ENCODE results near the gene FHOD3.

Gene FHOD3

DNA sequence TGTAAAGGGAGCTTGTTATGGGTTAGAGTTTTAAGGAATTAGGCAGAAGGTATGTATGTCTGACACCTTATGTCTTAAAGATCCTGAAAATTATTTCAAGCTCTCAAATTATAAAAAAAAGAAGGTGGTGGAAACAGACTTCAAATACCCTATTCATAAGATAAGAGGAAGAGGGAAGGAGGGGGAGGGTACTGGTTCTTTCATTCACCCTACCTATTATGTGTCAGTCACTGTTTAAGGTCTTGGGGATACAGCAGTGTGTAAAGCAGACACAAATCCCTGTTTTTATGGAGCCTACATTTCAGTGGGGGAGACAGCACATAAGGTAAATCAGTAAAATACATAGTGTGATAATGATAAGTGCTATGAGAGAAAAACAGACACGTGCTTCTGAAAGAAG is 184.4 kb downstream of the FHOD3 start:
- no peak for TF ChIP-seq POLR2AphosphoS5 (IDR thresholded peaks at IDR 0.05; ENCODE audit: low read depth)
- no peak for TF ChIP-seq REST (IDR thresholded peaks at IDR 0.05; ENCODE audit: insufficient replicate concordance, low read depth)
- TF ChIP-seq SPI1 (IDR thresholded peaks at IDR 0.05; ENCODE audit: borderline replicate concordance, low read depth): no peak
- TF ChIP-seq, protein P1, sequence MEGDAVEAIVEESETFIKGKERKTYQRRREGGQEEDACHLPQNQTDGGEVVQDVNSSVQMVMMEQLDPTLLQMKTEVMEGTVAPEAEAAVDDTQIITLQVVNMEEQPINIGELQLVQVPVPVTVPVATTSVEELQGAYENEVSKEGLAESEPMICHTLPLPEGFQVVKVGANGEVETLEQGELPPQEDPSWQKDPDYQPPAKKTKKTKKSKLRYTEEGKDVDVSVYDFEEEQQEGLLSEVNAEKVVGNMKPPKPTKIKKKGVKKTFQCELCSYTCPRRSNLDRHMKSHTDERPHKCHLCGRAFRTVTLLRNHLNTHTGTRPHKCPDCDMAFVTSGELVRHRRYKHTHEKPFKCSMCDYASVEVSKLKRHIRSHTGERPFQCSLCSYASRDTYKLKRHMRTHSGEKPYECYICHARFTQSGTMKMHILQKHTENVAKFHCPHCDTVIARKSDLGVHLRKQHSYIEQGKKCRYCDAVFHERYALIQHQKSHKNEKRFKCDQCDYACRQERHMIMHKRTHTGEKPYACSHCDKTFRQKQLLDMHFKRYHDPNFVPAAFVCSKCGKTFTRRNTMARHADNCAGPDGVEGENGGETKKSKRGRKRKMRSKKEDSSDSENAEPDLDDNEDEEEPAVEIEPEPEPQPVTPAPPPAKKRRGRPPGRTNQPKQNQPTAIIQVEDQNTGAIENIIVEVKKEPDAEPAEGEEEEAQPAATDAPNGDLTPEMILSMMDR (IDR thresholded peaks at IDR 0.05; ENCODE audit: insufficient read depth, low read length): no peak
- TF ChIP-seq GABPA (IDR thresholded peaks at IDR 0.05; ENCODE audit: low read depth): no peak
- no peak for DNase-seq (ENCODE audit: low read depth in 1 of 2, low spot score in 1 of 2)
- no peak overlapping the region for H3K27ac ChIP-seq (replicated peaks)

DNA sequence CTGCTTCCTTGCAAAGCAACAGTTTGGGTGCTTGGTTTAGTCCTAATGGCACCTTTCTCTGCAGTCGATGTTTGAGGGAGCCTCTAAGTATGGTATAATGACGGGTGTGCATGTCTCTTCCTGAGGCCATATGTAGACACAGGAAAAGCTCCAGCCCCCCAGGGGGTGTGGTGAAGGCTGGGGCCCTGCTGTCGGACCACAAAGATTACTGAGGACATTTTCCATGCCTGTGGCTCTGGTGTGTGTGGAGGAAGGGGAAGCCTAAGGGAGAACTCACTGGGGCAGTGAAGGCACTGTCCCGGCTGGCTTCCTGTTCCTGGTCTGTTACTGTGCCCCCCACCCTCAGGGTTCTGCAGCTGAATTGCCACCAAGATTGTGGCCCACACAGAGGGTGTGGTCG is 187.1 kb downstream of the FHOD3 start:
- TF ChIP-seq GABPA (IDR thresholded peaks at IDR 0.05; ENCODE audit: low read depth): no peak
- TF ChIP-seq, protein P1 (IDR thresholded peaks at IDR 0.05; ENCODE audit: insufficient read depth, low read length): no peak
- TF ChIP-seq SPI1 (IDR thresholded peaks at IDR 0.05; ENCODE audit: borderline replicate concordance, low read depth): no peak
- TF ChIP-seq REST (IDR thresholded peaks at IDR 0.05; ENCODE audit: insufficient replicate concordance, low read depth): no peak
- TF ChIP-seq POLR2AphosphoS5 (IDR thresholded peaks at IDR 0.05; ENCODE audit: low read depth): no peak
- H3K4me3 ChIP-seq (replicated peaks; ENCODE audit: insufficient read depth, low read length): no peak overlapping the region
- DNase-seq (ENCODE audit: low read depth in 1 of 2, low spot score in 1 of 2): no peak
- H3K27me3 ChIP-seq (ENCODE audit: insufficient read depth, poor library complexity, severe bottlenecking): no peaks in the 10 kb centered on the region
- H3K27ac ChIP-seq (replicated peaks): no peak overlapping the region

More for the DNA sequence above, 184.4 kb downstream of the FHOD3 start:
- H3K27me3 ChIP-seq (ENCODE audit: insufficient read depth, poor library complexity, severe bottlenecking): no peaks in the 10 kb centered on the region
- no peak overlapping the region for H3K4me3 ChIP-seq (replicated peaks; ENCODE audit: insufficient read depth, low read length)

- Histone ChIP-seq H3K27ac (replicated peaks) (no peak overlapping the region), H3K27me3 (ENCODE audit: insufficient read depth, poor library complexity, severe bottlenecking) (no peaks in the 10 kb centered on the region), H3K4me3 (replicated peaks; ENCODE audit: insufficient read depth, low read length) (no peak overlapping the region)
- no peak for DNase-seq (ENCODE audit: low read depth in 1 of 2, low spot score in 1 of 2)
- no peak for TF ChIP-seq GABPA (IDR thresholded peaks at IDR 0.05; ENCODE audit: low read depth)
- no peak for TF ChIP-seq SPI1 (IDR thresholded peaks at IDR 0.05; ENCODE audit: borderline replicate concordance, low read depth)
- TF ChIP-seq POLR2AphosphoS5 (IDR thresholded peaks at IDR 0.05; ENCODE audit: low read depth): no peak
- TF ChIP-seq, protein P1 (IDR thresholded peaks at IDR 0.05; ENCODE audit: insufficient read depth, low read length): no peak
- no peak for TF ChIP-seq REST (IDR thresholded peaks at IDR 0.05; ENCODE audit: insufficient replicate concordance, low read depth)
These were observed 188.3 kb downstream of the FHOD3 start for GRCh38 chr18:36485772-36486171.
